Prostate gland (tissue), 2 donors: ENCODE measurements around the gene RUSF1. TPM values are rescaled to one million over a fixed set of nuclear protein-coding genes. Genes with fewer than 3 reads are reported as not detected.
"Not testable (repeated sequence)": the region's sequence is repeated elsewhere in the genome, so short reads cannot be mapped to it uniquely, and the experiment has no call there.

Source experiments
- DNase-seq: peaks from one replicate; pipeline ENCODE4 v3.0.0-alpha.2; 2019; ENCODE audit warnings: low spot score
- H3K27ac ChIP-seq, 2 donors: fragments of 200-600 bp; sonication (generic); 2 replicates each; pipeline ENCODE4 v1.5.1; 2017 to 2019
- H3K27me3 ChIP-seq: fragments of 200-600 bp; sonication (generic); replicated peaks from 2 replicates; pipeline ENCODE4 v1.5.1; 2019; ENCODE audit not compliant: insufficient read depth
- H3K36me3 ChIP-seq, 2 donors: fragments of 200-600 bp; sonication (generic); 1 replicate in 1 of 2; 2 replicates in 1 of 2; pipeline versions ENCODE4 v1.5.1 to v1.8.1; 2017 to 2019
- H3K4me1 ChIP-seq: fragments of 200-600 bp; sonication (generic); replicated peaks from 2 replicates; pipeline ENCODE4 v1.5.1; 2019
- H3K4me3 ChIP-seq, 2 donors: fragments of 200-600 bp; sonication (generic); 2 replicates each; pipeline ENCODE4 v1.5.1; 2017 to 2019
- H3K9me3 ChIP-seq: fragments of 200-600 bp; sonication (generic); 2 replicates; pipeline ENCODE4 v1.5.1; 2017
- CTCF ChIP-seq, 4 experiments: fragments of 200-600 bp in 2 of 4; fragments of 450-650 bp in 2 of 4; sonication (generic) in 2 of 4; IDR thresholded peaks; 1 replicate in 3 of 4; 2 replicates in 1 of 4; pipeline ENCODE4 v1.5.1; 2016 to 2019; ENCODE audit warnings: antibody characterized with exemption in 4 of 4, mild to moderate bottlenecking in 2 of 4, moderate library complexity in 2 of 4
- POLR2A ChIP-seq: fragments of 450-650 bp; IDR thresholded peaks from one replicate; pipeline ENCODE4 v1.6.1; 2016; ENCODE audit warnings: antibody characterized with exemption, mild to moderate bottlenecking
- POLR2AphosphoS5 ChIP-seq: sonication (generic); formaldehyde crosslinking; IDR thresholded peaks from one replicate; pipeline ENCODE4 v1.6.1; 2017; ENCODE audit warnings: antibody characterized with exemption
- WGBS: methylation state at CpG from one replicate; pipeline ENCODE4 v1.1.5; 2018; 5-methylcytosine and 5-hydroxymethylcytosine counted together
- intact Hi-C: fragments of 100-400 bp; cut with DNase I; formaldehyde crosslinking; loops from one replicate; pipeline ENCODE4 v1.14.2; 2022
- total RNA-seq, 2 donors: library from RNA; depleted of rRNA; stranded (reverse); fragments of >200 nt; gene quantifications; one replicate each; pipeline ENCODE4 v1.1.0, GENCODE V29; 2016

Gene RUSF1
- 100 to 1,000 TPM; 142 to 153 TPM for total RNA-seq

GRCh38 chr16:31507929-31508705, at the start of gene RUSF1:
TSS of gene RUSF1 (minus strand) at chr16:31508391. CDS start at chr16:31508373, 18 bp downstream.
- Histone ChIP-seq H3K4me3 (peak within 1 kb of the TSS; percentile 89 to 92), H3K4me1 (peaks cover 8% of the 10 kb centered on the region), H3K36me3 (no peaks in the 10 kb centered on the region), H3K27ac (peak within 1 kb of the TSS; percentile 82 to 88), H3K9me3 (no peaks in the 10 kb centered on the region), H3K27me3 (no peaks in the 10 kb centered on the region)
- intact Hi-C loops: loop anchor here (5.0 to 10.0 kb wide), 2 partner anchors 194 to 367 kb away; partner anchors contain the start of gene ZNF267
- WGBS: under 1% methylated on average over 45 of the region's 65 CpGs
- DNase-seq: peak; percentile 91
- peak; percentile 96 for TF ChIP-seq POLR2AphosphoS5
- peak; percentile 85 for TF ChIP-seq POLR2A
- peak in 2 of 4 experiments; percentile 6 to 28 for TF ChIP-seq CTCF (IDR thresholded peaks at IDR 0.05)

DNA sequence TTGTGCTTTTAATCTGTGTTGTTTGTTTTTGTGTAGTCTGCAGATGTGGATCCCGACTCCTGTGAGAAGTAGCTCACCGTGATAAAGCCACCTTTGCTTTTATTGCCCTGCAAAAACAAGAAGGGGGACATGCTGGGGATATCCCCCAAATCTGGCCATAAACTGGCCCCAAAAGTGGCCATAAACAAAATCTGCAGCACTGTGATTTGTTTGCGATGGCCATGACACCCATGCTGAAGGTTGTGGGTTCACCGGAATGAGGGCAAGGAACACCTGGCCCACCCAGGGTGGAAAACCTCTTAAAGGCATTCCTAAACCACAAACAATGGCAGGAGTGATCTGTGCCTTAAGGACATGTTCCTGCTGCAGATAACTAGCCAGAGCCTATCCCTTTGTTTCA, 34.6 kb upstream of the RUSF1 start:
- TF ChIP-seq POLR2AphosphoS5: no peak
- H3K4me3 ChIP-seq: no peak overlapping the region
- no peaks in the 10 kb centered on the region for H3K4me1 ChIP-seq
- H3K36me3 ChIP-seq: no peaks in the 10 kb centered on the region
- H3K9me3 ChIP-seq: no peaks in the 10 kb centered on the region
- no peak for DNase-seq
- intact Hi-C loops: no loop called here
- H3K27ac ChIP-seq: no peak overlapping the region
- H3K27me3 ChIP-seq: no peaks in the 10 kb centered on the region
- 92% methylated on average over 4 of the region's 4 CpGs for WGBS

DNA sequence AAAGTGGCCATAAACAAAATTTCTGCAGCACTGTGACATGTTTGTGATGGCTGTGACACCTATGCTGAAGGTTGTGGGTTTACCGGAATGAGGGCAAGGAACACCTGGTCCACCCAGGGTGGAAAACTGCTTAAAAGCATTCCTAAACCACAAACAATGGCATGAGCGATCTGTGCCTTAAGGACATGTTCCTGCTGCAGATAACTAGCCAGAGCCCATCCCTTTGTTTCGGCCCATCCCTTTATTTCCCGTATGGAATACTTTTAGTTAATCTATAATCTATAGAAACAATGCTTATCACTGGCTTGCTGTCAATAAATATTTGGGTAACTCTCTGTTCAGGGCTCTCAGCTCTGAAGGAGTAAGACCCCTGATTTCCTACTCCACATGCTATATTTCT, 31.6 kb upstream of the RUSF1 start:
- H3K4me3 ChIP-seq, H3K9me3 ChIP-seq, DNase-seq, intact Hi-C loops, H3K27me3 ChIP-seq, H3K36me3 ChIP-seq, H3K4me1 ChIP-seq, H3K27ac ChIP-seq: not testable (repeated sequence)
- 75% methylated on average over 4 of the region's 4 CpGs for WGBS

GRCh38 chr16:31538243-31538598, 30.0 kb upstream of the RUSF1 start:
- H3K4me3 ChIP-seq, H3K27me3 ChIP-seq, DNase-seq, H3K4me1 ChIP-seq, H3K9me3 ChIP-seq, intact Hi-C loops, H3K36me3 ChIP-seq, H3K27ac ChIP-seq: not testable (repeated sequence)
- 73% methylated on average over 7 of the region's 7 CpGs for WGBS

DNA sequence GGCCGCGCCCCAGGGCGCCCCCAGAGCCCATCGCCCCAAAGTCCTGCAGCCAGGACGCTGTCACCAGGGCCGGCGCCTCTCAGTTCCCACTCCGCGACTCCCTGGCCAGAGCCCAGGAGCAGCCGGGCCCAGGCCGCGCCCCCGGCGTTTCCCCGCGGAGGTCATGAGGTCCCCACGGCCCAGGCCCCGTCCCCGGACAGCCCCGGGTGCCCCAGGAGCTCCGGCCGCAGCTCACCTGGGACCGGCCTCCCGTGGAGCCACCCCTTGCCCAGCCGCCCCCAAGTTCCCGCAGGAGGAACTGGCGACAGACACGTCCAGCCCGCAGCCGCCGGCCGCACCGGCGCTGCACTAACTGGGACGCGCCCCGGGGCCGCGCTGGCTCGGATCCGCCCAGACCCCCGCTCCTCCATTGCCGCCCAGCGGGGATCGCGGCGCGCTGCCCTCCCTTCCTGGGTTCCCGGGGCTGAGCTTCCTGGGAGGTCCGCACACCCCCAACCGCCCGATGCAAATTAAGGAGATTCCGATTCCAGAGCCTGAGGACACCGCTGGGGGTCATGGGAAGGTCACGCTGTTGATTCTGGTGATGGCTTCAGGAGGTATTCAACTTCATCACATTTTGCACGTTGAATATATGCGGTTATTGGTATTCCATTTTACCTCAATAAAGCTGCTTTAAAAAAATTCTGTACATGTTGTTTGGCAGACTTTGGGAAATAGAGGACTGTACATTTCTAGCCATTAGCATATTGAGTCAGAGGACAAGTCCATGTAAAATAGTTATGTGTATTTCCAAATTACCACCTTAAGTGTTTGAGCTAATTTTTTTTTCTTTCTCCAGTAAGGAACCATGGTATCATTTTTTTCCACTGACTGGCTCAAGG, 29.4 kb upstream of the RUSF1 start:
- Histone ChIP-seq H3K27me3 (peaks cover 4% of the 10 kb centered on the region), H3K9me3 (no peaks in the 10 kb centered on the region), H3K36me3 (no peaks in the 10 kb centered on the region), H3K4me1 (no peaks in the 10 kb centered on the region), H3K4me3 (peak overlapping the region; percentile 4 to 23), H3K27ac (no peak overlapping the region)
- no peak for TF ChIP-seq POLR2A
- TF ChIP-seq POLR2AphosphoS5: no peak
- TF ChIP-seq CTCF (IDR thresholded peaks at IDR 0.05): no peak
- DNase-seq: no peak
- intact Hi-C loops: no loop called here
- 15% methylated on average over 16 of the region's 57 CpGs for WGBS

DNA sequence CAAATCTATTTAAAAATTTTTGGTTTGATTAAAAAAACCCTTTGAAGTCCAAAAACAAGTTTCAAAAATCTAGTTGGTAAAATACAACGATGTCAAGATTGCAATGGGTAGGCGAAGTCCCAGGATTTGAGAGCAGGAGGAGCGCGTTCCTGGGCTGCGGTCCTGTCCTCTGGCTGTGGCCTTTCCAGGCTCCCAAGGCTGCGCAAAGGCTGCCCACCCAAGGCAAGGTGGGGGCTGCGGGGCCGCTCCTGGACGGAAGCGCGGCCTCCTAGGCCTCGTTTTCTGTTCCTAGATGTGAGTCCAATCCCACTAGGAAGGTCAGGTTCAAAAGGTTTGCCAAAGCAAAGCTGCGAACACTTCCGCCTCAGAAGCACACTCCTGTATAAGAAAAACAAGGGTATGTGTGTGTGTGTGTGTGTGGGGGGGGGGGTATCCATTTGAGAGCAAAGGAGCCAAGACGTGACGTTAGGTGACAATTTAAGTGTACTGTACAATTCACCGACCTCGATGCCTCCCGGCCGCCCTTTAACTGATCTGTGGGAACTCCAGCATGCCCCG, 28.7 kb upstream of the RUSF1 start:
- H3K4me3 ChIP-seq: no peak overlapping the region
- no peak for DNase-seq
- intact Hi-C loops: no loop called here
- peaks cover 4% of the 10 kb centered on the region for H3K27me3 ChIP-seq
- H3K27ac ChIP-seq: no peak overlapping the region
- H3K9me3 ChIP-seq: no peaks in the 10 kb centered on the region
- H3K4me1 ChIP-seq: no peaks in the 10 kb centered on the region
- no peak for TF ChIP-seq POLR2AphosphoS5
- no peak for TF ChIP-seq CTCF (IDR thresholded peaks at IDR 0.05)
- WGBS: 72% methylated on average over 21 of the region's 21 CpGs
- no peaks in the 10 kb centered on the region for H3K36me3 ChIP-seq
